Neuronal stem cell (in vitro differentiated cells): ENCODE data around the gene RAMP3.
"Not testable (repeated sequence)": the region's sequence is repeated elsewhere in the genome, so short reads cannot be mapped to it uniquely, and the experiment has no call there.

ENCODE experiments used
- DNase-seq: peaks from one replicate; pipeline ENCODE4 v3.0.0-alpha.2; 2013; ENCODE audit warnings: low spot score
- H2AFZ ChIP-seq: one replicate; pipeline ENCODE4 v1.6.1; 2013; ENCODE audit warnings: mild to moderate bottlenecking, low read length, inconsistent platforms
- H2AK5ac ChIP-seq: 2 replicates; pipeline ENCODE4 v1.6.1; 2013; ENCODE audit warnings: low read depth, mild to moderate bottlenecking, inconsistent platforms, low read length, moderate library complexity, mixed read lengths
- H2BK120ac ChIP-seq: 2 replicates; pipeline ENCODE4 v1.6.1; 2013; ENCODE audit warnings: low read depth, mild to moderate bottlenecking, inconsistent platforms, low read length, moderate library complexity, mixed read lengths
- H2BK12ac ChIP-seq: one replicate; pipeline ENCODE4 v1.6.1; 2013; ENCODE audit warnings: low read length, inconsistent platforms
- H2BK15ac ChIP-seq: 2 replicates; pipeline ENCODE4 v1.6.1; 2013; ENCODE audit warnings: mild to moderate bottlenecking, low read length, inconsistent platforms, mixed read lengths
- H2BK5ac ChIP-seq: one replicate; pipeline ENCODE4 v1.6.1; 2013; ENCODE audit warnings: inconsistent platforms, mild to moderate bottlenecking, low read length, moderate library complexity
- H3K14ac ChIP-seq: one replicate; pipeline ENCODE4 v1.6.1; 2013; ENCODE audit warnings: low read length, inconsistent platforms
- H3K18ac ChIP-seq: 2 replicates; pipeline ENCODE4 v1.6.1; 2013; ENCODE audit warnings: low read length, inconsistent platforms
- H3K23ac ChIP-seq: 2 replicates; pipeline ENCODE4 v1.6.1; 2013; ENCODE audit warnings: low read depth, mild to moderate bottlenecking, mixed read lengths, low read length, inconsistent platforms; ENCODE audit not compliant: poor library complexity
- H3K27ac ChIP-seq: replicated peaks from 3 replicates; pipeline ENCODE4 v1.5.1; 2013; ENCODE audit warnings: low read length, inconsistent platforms
- H3K27me3 ChIP-seq, 3 experiments: 2 replicates each; pipeline ENCODE4 v1.6.1; 2013; ENCODE audit warnings: low read length in 3 of 3, mild to moderate bottlenecking in 2 of 3, inconsistent platforms in 1 of 3, low read depth in 1 of 3, mixed read lengths in 1 of 3, moderate library complexity in 1 of 3; ENCODE audit not compliant: control insufficient read depth in 3 of 3, insufficient read depth in 3 of 3
- H3K36me3 ChIP-seq, 2 donors: replicated peaks in 1 of 2; 2 replicates each; pipeline ENCODE4 v1.6.1; 2013; ENCODE audit warnings: low read length in 2 of 2; ENCODE audit not compliant: control insufficient read depth in 2 of 2, insufficient read depth in 2 of 2
- H3K4ac ChIP-seq: 2 replicates; pipeline ENCODE4 v1.6.1; 2013; ENCODE audit warnings: inconsistent platforms, mild to moderate bottlenecking, low read length, moderate library complexity
- H3K4me1 ChIP-seq, 2 donors: 1 replicate in 1 of 2; 2 replicates in 1 of 2; pipeline ENCODE4 v1.6.1; 2013; ENCODE audit warnings: low read length in 2 of 2, low read depth in 1 of 2; ENCODE audit not compliant: control insufficient read depth in 2 of 2, insufficient read depth in 1 of 2
- H3K4me2 ChIP-seq: one replicate; pipeline ENCODE4 v1.6.1; 2013; ENCODE audit warnings: mild to moderate bottlenecking, low read length, inconsistent platforms; ENCODE audit not compliant: insufficient read depth, poor library complexity, severe bottlenecking
- H3K4me3 ChIP-seq, 2 donors: 2 replicates each; pipeline ENCODE4 v1.5.1; 2013; ENCODE audit warnings: low read length in 2 of 2, mild to moderate bottlenecking in 2 of 2, inconsistent platforms in 1 of 2, moderate library complexity in 1 of 2
- H3K79me1 ChIP-seq: one replicate; pipeline ENCODE4 v1.6.1; 2013; ENCODE audit warnings: low read depth, mild to moderate bottlenecking, inconsistent platforms, low read length, moderate library complexity
- H3K9ac ChIP-seq: one replicate; pipeline ENCODE4 v1.6.1; 2013; ENCODE audit warnings: mild to moderate bottlenecking, low read depth, low read length, inconsistent platforms; ENCODE audit not compliant: poor library complexity
- H3K9me3 ChIP-seq, 2 donors: replicated peaks in 1 of 2; 2 replicates each; pipeline versions ENCODE3 to v1.6.1; 2013; ENCODE audit warnings: low read length in 2 of 2, mild to moderate bottlenecking in 2 of 2, inconsistent platforms in 1 of 2, low read depth in 1 of 2, mixed read lengths in 1 of 2, moderate library complexity in 1 of 2; ENCODE audit not compliant: control insufficient read depth in 2 of 2, insufficient read depth in 1 of 2
- H4K8ac ChIP-seq: one replicate; pipeline ENCODE4 v1.6.1; 2013; ENCODE audit warnings: low read depth, mild to moderate bottlenecking, inconsistent platforms, low read length, moderate library complexity
- H4K91ac ChIP-seq: one replicate; pipeline ENCODE4 v1.6.1; 2013; ENCODE audit warnings: low read length, low read depth, mild to moderate bottlenecking, inconsistent platforms; ENCODE audit not compliant: poor library complexity
- WGBS, 2 donors: extraction: QIAGEN DNeasy Blood & Tissue Kit; methylation state at CpG; one replicate each; pipeline ENCODE4 v1.1.7; 2013; ENCODE audit warnings: missing lambda C conversion rate in 2 of 2, mixed read lengths in 1 of 2; ENCODE audit not compliant: insufficient read length in 2 of 2, insufficient replicate concordance in 1 of 2; ENCODE audit errors: extremely low coverage in 2 of 2; 5-methylcytosine and 5-hydroxymethylcytosine counted together

RAMP3 gene

DNA sequence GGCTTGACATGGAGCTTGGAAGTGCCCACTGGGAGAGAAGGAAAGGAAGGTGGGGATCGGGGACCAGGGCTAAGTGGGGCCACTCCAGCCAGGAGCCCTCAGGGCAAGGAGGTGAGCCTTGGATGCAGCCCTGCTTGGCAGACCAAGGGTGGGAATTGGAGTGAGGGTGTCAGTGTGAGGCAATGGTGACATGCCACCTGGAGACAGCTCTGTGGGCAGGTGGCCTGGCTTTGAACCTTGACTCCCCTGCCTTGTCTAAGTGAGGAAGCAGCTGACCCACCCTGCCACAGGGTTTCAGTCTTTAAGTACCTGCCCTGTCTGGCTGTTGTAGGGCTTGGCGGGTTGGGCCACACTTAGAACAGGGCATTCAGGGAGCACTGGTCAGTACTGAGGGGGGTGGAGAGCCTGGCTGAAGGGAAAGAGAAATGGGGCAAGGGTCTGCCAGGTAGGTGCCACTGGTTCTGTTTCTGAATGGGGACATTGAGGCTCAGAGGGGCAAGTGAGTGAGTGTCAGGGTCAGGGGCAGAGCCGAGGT is 4.8 kb downstream of the RAMP3 start:
- no peak overlapping the region for H4K8ac ChIP-seq
- no peaks in the 10 kb centered on the region for H3K79me1 ChIP-seq
- H3K4me3 ChIP-seq, result peak overlapping the region in 1 of 2 donors; percentile 34
- no peaks in the 10 kb centered on the region for H3K4me1 ChIP-seq
- no peak overlapping the region for H2BK120ac ChIP-seq
- peaks cover 3 to 40% (median 17%) of the 10 kb centered on the region in 3 experiments for H3K27me3 ChIP-seq
- H2BK5ac ChIP-seq, result no peak overlapping the region
- H4K91ac ChIP-seq, result no peak overlapping the region
- H3K36me3 ChIP-seq, result no peaks in the 10 kb centered on the region
- H2BK12ac ChIP-seq, result no peak overlapping the region
- WGBS, 2 donors, result no CpG with 5 or more reads among the region's 3 CpGs
- no peak overlapping the region for H3K23ac ChIP-seq
- no peak overlapping the region for H3K4me2 ChIP-seq
- no peak overlapping the region for H3K4ac ChIP-seq
- no peak overlapping the region for H2AFZ ChIP-seq
- H3K9ac ChIP-seq, result no peak overlapping the region
- no peak overlapping the region for H3K14ac ChIP-seq
- no peak overlapping the region for H2BK15ac ChIP-seq
- no peak for DNase-seq
- H3K18ac ChIP-seq, result no peak overlapping the region
- no peak overlapping the region for H3K27ac ChIP-seq
- peaks cover 0 to 4% of the 10 kb centered on the region in 2 donors for H3K9me3 ChIP-seq
- H2AK5ac ChIP-seq, result no peak overlapping the region

DNA sequence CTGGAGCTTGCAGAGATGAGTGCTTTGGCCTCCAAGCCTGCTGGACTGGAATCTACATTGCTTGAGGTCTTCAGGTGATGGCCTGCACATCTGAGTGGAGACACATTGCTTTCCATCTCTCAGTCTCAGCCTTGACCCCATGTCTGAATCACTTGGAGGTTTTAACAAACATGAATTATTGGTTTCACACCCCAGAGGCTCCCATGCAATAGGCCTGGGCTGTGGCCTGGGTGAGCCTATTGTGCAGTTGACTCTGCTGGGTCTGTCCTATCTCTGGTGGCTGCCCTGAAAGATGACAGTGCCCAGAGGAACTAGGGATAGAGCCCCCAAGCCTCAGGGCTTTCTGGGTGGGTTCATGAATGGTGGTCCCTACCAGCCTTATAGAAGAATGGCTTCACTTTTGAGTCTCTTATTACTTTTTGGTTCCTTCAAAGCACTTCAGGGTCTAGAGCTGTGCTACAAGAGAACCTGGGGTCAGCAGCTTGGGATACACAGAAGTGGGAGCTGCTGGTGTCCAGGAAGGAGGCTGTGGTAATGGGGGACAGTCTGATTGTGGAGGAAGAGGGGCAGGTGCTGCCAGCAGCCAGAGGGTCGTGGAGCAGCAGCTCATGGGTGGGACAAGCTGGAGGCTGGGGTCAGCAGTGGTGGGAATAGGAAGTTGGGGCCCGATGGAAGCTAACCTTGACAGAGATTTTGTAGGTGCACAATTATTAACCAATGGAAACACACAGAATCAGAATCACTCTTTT is 5.5 kb downstream of the RAMP3 start:
- no peak overlapping the region for H2BK5ac ChIP-seq
- no peak overlapping the region for H2AFZ ChIP-seq
- no CpG with 5 or more reads among the region's 2 CpGs for WGBS, 2 donors
- H3K4ac ChIP-seq, result no peak overlapping the region
- no peak overlapping the region for H3K23ac ChIP-seq
- no peak overlapping the region for H2AK5ac ChIP-seq
- H3K4me1 ChIP-seq, result no peaks in the 10 kb centered on the region
- H3K9ac ChIP-seq, result no peak overlapping the region
- no peak overlapping the region for H3K27ac ChIP-seq
- no peak overlapping the region for H2BK12ac ChIP-seq
- H4K91ac ChIP-seq, result no peak overlapping the region
- H3K14ac ChIP-seq, result no peak overlapping the region
- no peak overlapping the region for H4K8ac ChIP-seq
- no peak overlapping the region for H2BK15ac ChIP-seq
- peaks cover 0 to 4% of the 10 kb centered on the region in 2 donors for H3K9me3 ChIP-seq
- peak overlapping the region in 1 of 2 donors; percentile 17 for H3K4me3 ChIP-seq
- no peak overlapping the region for H3K18ac ChIP-seq
- no peak overlapping the region for H3K4me2 ChIP-seq
- peaks cover 0 to 36% (median 12%) of the 10 kb centered on the region in 3 experiments for H3K27me3 ChIP-seq
- H2BK120ac ChIP-seq, result no peak overlapping the region
- H3K79me1 ChIP-seq, result no peaks in the 10 kb centered on the region
- DNase-seq, result no peak
- no peaks in the 10 kb centered on the region for H3K36me3 ChIP-seq

DNA sequence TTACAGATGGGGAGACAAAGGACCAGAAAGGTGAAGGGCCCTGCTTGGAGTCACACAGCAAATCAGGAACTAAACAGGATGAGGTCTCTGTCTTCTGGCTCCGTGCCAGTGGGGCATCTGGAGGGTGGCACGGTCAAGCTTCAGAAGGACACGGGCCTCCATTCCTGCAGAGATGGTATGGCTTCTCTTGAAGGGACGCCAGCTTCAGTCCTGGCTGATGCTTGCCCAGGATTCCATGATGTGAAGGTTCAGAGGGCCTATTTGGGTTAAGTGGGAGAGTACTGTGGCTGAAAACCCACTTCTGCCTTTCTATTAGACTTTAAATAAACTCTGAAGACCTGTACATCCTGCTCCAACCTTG is 6.1 kb downstream of the RAMP3 start:
- no peak overlapping the region for H3K18ac ChIP-seq
- no peak overlapping the region for H4K8ac ChIP-seq
- H2BK15ac ChIP-seq, result no peak overlapping the region
- H3K27ac ChIP-seq, result no peak overlapping the region
- peaks cover 0 to 2% of the 10 kb centered on the region in 2 donors for H3K9me3 ChIP-seq
- H3K4me1 ChIP-seq, result no peaks in the 10 kb centered on the region
- H3K4ac ChIP-seq, result no peak overlapping the region
- H3K4me2 ChIP-seq, result no peak overlapping the region
- H3K27me3 ChIP-seq, result peaks cover 0 to 30% (median 7%) of the 10 kb centered on the region in 3 experiments
- H2AFZ ChIP-seq, result no peak overlapping the region
- no peak overlapping the region for H2BK5ac ChIP-seq
- H3K14ac ChIP-seq, result no peak overlapping the region
- H3K4me3 ChIP-seq, result no peak overlapping the region
- no peak overlapping the region for H3K9ac ChIP-seq
- H3K79me1 ChIP-seq, result no peaks in the 10 kb centered on the region
- H2AK5ac ChIP-seq, result no peak overlapping the region
- no peak overlapping the region for H2BK120ac ChIP-seq
- no CpG with 5 or more reads among the region's 4 CpGs for WGBS, 2 donors
- H3K36me3 ChIP-seq, result no peaks in the 10 kb centered on the region
- H3K23ac ChIP-seq, result no peak overlapping the region
- no peak overlapping the region for H4K91ac ChIP-seq
- H2BK12ac ChIP-seq, result no peak overlapping the region
- no peak for DNase-seq

DNA sequence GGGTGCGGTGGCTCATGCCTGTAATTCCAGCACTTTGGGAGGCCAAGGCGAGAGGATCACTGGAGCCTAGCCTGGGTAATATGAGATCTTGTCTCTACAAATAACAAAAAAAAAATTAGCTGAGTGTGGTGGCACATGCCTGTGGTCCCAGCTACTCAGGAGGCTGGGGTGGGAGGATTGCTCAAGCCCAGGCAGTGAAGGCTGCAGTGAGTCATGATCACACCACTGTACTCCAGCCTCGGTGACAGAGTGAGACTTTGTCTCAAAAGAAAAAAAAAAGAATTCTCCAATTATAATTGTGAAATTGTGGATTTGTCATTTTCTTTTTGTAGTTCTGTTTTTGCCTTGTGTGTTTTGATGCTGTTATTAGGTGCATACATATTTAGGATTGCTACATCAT is 6.7 kb downstream of the RAMP3 start:
- not testable (repeated sequence) for H2BK12ac ChIP-seq

More for the DNA sequence above, 6.7 kb downstream of the RAMP3 start:
- WGBS, 2 donors, result no CpG with 5 or more reads among the region's 3 CpGs
- not testable (repeated sequence) for H3K23ac ChIP-seq, H2AK5ac ChIP-seq, H2BK15ac ChIP-seq, H3K79me1 ChIP-seq, H3K4ac ChIP-seq, H3K36me3 ChIP-seq, H3K4me1 ChIP-seq, H2BK120ac ChIP-seq, H3K14ac ChIP-seq, H2BK5ac ChIP-seq, H2AFZ ChIP-seq, H3K4me2 ChIP-seq, DNase-seq, H3K18ac ChIP-seq, H4K91ac ChIP-seq, H3K4me3 ChIP-seq, H3K27ac ChIP-seq, H3K9ac ChIP-seq, H3K9me3 ChIP-seq, H4K8ac ChIP-seq
- H3K27me3 ChIP-seq, result peaks cover 0 to 24% (median 2%) of the 10 kb centered on the region in 3 experiments
